HG03575 (cell line): ENCODE data around the gene LIN9.

Source experiments
- ATAC-seq: cut with Tn5 transposase; IDR thresholded peaks from one replicate; pipeline ENCODE4 v1.9.1; 2021; ENCODE audit not compliant: unreplicated experiment, insufficient number of reproducible peaks, low FRiP score; ENCODE audit errors: extremely low read depth

The LIN9 gene

GRCh38 chr1:226187380-226187779, 121.6 kb downstream of the LIN9 start:
- ATAC-seq = no peak

- ATAC-seq = no peak
Measured at GRCh38 chr1:226187019-226187322, 122.0 kb downstream of the LIN9 start.

GRCh38 chr1:226186124-226187018, 122.6 kb downstream of the LIN9 start, which contains the start of gene ACBD3:
Gene ACBD3 (minus strand): TSS chr1:226186741. CDS start chr1:226186675, 66 bp downstream.
- no peak for ATAC-seq

GRCh38 chr1:226185141-226186036, 123.6 kb downstream of the LIN9 start:
- ATAC-seq = no peak

- ATAC-seq = no peak
Measured at GRCh38 chr1:226181996-226182714, 126.8 kb downstream of the LIN9 start.
